ENCODE results near the gene LRRC4C. TPM values are rescaled to one million over a fixed set of nuclear protein-coding genes. Genes with fewer than 3 reads are reported as not detected.
A peak's percentile ranks its signal among the peaks of the same experiment; 100 is the strongest.

The LRRC4C gene
- total and polyA plus RNA-seq, 2 donors (not counting 1 experiment from before 2014, with no cell fraction given): under 0.01 to 0.02 TPM

DNA sequence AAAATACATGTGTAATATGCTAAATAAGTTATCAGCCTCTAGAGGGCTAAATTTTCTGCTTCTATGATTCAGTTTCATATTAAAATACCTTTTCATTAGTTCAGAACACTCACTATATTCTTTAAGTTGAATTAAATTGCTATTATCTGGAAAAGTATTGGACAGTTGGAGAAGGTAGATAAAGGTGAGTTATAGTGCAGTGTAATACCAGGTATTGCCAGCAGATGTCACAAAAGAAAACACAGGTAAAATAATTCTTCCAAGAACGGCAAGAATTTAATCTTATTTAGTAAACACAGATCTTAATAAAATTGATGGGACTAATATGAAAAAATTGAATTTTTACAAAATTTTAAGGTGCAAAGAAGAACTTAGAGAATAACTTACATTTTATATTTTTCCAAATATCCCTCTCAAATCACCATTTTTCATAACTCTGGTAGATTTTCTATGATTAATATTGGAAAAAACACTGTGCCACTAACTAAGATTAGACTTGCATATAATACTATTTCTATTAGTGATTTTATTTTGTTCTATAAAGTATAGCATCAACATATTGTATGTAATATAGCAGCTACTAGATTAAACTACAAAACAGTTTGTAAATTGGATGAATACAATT lies 1.7 kb upstream of the LRRC4C start:
- H3K36me3 ChIP-seq (ENCODE audit: control insufficient read depth, insufficient read depth, low read length): no peaks in the 10 kb centered on the region
- H4K20me1 ChIP-seq (ENCODE audit: control insufficient read depth, extremely low read depth, insufficient read depth, low read length): no peaks in the 10 kb centered on the region
- no peak for TF ChIP-seq EZH2 (IDR thresholded peaks at IDR 0.05; ENCODE audit: low read length, missing control alignments)
- TF ChIP-seq, protein P1, sequence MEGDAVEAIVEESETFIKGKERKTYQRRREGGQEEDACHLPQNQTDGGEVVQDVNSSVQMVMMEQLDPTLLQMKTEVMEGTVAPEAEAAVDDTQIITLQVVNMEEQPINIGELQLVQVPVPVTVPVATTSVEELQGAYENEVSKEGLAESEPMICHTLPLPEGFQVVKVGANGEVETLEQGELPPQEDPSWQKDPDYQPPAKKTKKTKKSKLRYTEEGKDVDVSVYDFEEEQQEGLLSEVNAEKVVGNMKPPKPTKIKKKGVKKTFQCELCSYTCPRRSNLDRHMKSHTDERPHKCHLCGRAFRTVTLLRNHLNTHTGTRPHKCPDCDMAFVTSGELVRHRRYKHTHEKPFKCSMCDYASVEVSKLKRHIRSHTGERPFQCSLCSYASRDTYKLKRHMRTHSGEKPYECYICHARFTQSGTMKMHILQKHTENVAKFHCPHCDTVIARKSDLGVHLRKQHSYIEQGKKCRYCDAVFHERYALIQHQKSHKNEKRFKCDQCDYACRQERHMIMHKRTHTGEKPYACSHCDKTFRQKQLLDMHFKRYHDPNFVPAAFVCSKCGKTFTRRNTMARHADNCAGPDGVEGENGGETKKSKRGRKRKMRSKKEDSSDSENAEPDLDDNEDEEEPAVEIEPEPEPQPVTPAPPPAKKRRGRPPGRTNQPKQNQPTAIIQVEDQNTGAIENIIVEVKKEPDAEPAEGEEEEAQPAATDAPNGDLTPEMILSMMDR (conservative IDR thresholded peaks at IDR 0.05 in 1 of 2, IDR thresholded peaks at IDR 0.05 in 1 of 2; ENCODE audit: low read depth in 1 of 2, low read length in 2 of 2): peak in 1 of 2 donors; percentile 53
- H3K4me3 ChIP-seq (replicated peaks in 1 of 4; ENCODE audit: control extremely low read depth in 1 of 4, insufficient read depth in 1 of 4, low read depth in 3 of 4, low read length in 4 of 4): no peak overlapping the region
- H2AFZ ChIP-seq (ENCODE audit: low read length): no peak overlapping the region
- no peaks in the 10 kb centered on the region for H3K79me2 ChIP-seq (ENCODE audit: control insufficient read depth, insufficient read depth, low read length)
- no peak for DNase-seq (ENCODE audit: low read depth in 2 of 2)
- H3K27ac ChIP-seq (ENCODE audit: insufficient read depth, low read length): no peak overlapping the region
- no peak overlapping the region for H3K9ac ChIP-seq (ENCODE audit: insufficient read depth, low read length)
- no peaks in the 10 kb centered on the region for H3K4me1 ChIP-seq (ENCODE audit: control insufficient read depth, extremely low read depth, insufficient read depth, low read length)
- H3K27me3 ChIP-seq (ENCODE audit: control insufficient read depth, insufficient read depth, low read length): no peaks in the 10 kb centered on the region
- H3K9me3 ChIP-seq (ENCODE audit: control insufficient read depth, insufficient read depth, low read depth, low read length): no peaks in the 10 kb centered on the region
- no peak overlapping the region for H3K4me2 ChIP-seq (ENCODE audit: extremely low read depth, insufficient read depth, low read length)

DNA sequence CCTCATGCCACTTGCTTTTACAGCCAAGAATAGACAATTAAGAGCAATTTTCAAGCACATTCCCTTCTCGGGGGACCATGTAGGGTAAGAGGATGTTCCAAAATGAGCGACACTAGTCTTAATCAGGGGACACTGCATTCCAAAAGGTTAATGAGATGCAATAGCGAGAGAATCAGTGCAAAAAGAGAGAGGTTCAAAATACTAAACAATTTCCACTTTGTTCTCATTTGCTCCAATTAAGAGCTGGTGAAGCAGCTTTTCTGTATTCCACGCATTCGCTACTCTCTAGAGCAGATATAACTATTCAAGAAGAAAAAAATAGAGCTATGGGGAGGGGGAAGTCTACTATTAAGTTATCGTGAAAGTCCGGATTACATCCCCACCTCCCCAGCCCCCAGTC lies 811 bp downstream of the LRRC4C start:
- Histone ChIP-seq H2AFZ (ENCODE audit: low read length) (no peak overlapping the region), H3K9me3 (ENCODE audit: control insufficient read depth, insufficient read depth, low read depth, low read length) (no peaks in the 10 kb centered on the region), H3K4me3 (replicated peaks in 1 of 4; ENCODE audit: control extremely low read depth in 1 of 4, insufficient read depth in 1 of 4, low read depth in 3 of 4, low read length in 4 of 4) (no peak overlapping the region), H3K79me2 (ENCODE audit: control insufficient read depth, insufficient read depth, low read length) (no peaks in the 10 kb centered on the region), H3K4me1 (ENCODE audit: control insufficient read depth, extremely low read depth, insufficient read depth, low read length) (no peaks in the 10 kb centered on the region), H3K4me2 (ENCODE audit: extremely low read depth, insufficient read depth, low read length) (no peak overlapping the region), H3K27ac (ENCODE audit: insufficient read depth, low read length) (no peak overlapping the region), H3K27me3 (ENCODE audit: control insufficient read depth, insufficient read depth, low read length) (no peaks in the 10 kb centered on the region), H3K36me3 (ENCODE audit: control insufficient read depth, insufficient read depth, low read length) (no peaks in the 10 kb centered on the region), H3K9ac (ENCODE audit: insufficient read depth, low read length) (no peak overlapping the region), H4K20me1 (ENCODE audit: control insufficient read depth, extremely low read depth, insufficient read depth, low read length) (no peaks in the 10 kb centered on the region)
- TF ChIP-seq, protein P1 (conservative IDR thresholded peaks at IDR 0.05 in 1 of 2, IDR thresholded peaks at IDR 0.05 in 1 of 2; ENCODE audit: low read depth in 1 of 2, low read length in 2 of 2): no peak
- no peak for TF ChIP-seq EZH2 (IDR thresholded peaks at IDR 0.05; ENCODE audit: low read length, missing control alignments)
- no peak for DNase-seq (ENCODE audit: low read depth in 2 of 2)

DNA sequence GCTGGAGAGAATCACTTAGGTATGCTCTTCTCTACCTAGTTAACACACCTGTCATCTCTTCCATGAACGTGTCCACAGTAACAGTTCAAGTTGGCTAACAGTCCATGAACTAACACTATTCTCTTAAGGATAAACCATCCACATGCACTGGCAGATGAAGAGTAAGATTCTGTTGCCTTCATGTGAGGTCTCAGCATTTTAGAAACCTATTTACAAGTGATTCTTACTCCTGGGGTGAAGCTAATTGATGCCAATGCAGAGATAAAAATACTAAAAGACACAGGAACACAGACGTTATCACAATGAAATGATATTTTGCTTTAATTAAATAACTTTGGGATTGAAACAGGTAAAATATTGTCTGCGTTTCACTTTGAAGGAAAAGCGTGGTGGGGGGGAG lies 1.3 kb downstream of the LRRC4C start:
- no peak for DNase-seq (ENCODE audit: low read depth in 2 of 2)
- Histone ChIP-seq H3K4me2 (ENCODE audit: extremely low read depth, insufficient read depth, low read length) (no peak overlapping the region), H3K79me2 (ENCODE audit: control insufficient read depth, insufficient read depth, low read length) (no peaks in the 10 kb centered on the region), H3K4me1 (ENCODE audit: control insufficient read depth, extremely low read depth, insufficient read depth, low read length) (no peaks in the 10 kb centered on the region), H3K4me3 (replicated peaks in 1 of 4; ENCODE audit: control extremely low read depth in 1 of 4, insufficient read depth in 1 of 4, low read depth in 3 of 4, low read length in 4 of 4) (no peak overlapping the region), H3K27ac (ENCODE audit: insufficient read depth, low read length) (no peak overlapping the region), H3K9ac (ENCODE audit: insufficient read depth, low read length) (no peak overlapping the region), H3K27me3 (ENCODE audit: control insufficient read depth, insufficient read depth, low read length) (no peaks in the 10 kb centered on the region), H2AFZ (ENCODE audit: low read length) (no peak overlapping the region), H3K36me3 (ENCODE audit: control insufficient read depth, insufficient read depth, low read length) (no peaks in the 10 kb centered on the region), H3K9me3 (ENCODE audit: control insufficient read depth, insufficient read depth, low read depth, low read length) (no peaks in the 10 kb centered on the region), H4K20me1 (ENCODE audit: control insufficient read depth, extremely low read depth, insufficient read depth, low read length) (no peaks in the 10 kb centered on the region)
- no peak for TF ChIP-seq EZH2 (IDR thresholded peaks at IDR 0.05; ENCODE audit: low read length, missing control alignments)
- TF ChIP-seq, protein P1 (conservative IDR thresholded peaks at IDR 0.05 in 1 of 2, IDR thresholded peaks at IDR 0.05 in 1 of 2; ENCODE audit: low read depth in 1 of 2, low read length in 2 of 2): no peak

All from fibroblast of lung (primary cell).